ENCODE measurements around the gene TBC1D16.
"Not testable (repeated sequence)": the region's sequence is repeated elsewhere in the genome, so short reads cannot be mapped to it uniquely, and the experiment has no call there.

TBC1D16 gene

DNA sequence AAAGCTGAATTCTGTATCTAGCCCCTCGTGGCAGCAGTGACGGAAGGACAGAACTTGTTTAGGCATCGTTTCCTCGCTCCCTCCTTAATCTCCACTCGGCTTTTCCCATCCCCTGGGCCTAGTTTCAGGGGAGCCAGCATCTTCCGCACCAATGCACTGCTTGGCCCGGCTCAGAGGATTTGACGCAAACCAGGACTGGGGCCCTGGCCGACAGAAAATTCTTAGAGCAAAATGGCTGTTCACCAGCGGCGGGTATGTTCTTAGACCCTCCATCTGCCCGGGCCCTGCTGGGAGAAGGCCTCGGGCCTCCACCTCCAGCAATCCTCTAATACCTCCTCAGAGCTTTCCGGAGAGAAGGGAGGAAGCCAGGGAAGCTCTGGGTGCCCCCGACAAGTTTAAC, 54.6 kb downstream of the TBC1D16 start:
- intact Hi-C loops (cut with DNase I), result no loop called here
- peak in 3 of 10 donors; percentile 57 to 82 (median 65) for DNase-seq

DNA sequence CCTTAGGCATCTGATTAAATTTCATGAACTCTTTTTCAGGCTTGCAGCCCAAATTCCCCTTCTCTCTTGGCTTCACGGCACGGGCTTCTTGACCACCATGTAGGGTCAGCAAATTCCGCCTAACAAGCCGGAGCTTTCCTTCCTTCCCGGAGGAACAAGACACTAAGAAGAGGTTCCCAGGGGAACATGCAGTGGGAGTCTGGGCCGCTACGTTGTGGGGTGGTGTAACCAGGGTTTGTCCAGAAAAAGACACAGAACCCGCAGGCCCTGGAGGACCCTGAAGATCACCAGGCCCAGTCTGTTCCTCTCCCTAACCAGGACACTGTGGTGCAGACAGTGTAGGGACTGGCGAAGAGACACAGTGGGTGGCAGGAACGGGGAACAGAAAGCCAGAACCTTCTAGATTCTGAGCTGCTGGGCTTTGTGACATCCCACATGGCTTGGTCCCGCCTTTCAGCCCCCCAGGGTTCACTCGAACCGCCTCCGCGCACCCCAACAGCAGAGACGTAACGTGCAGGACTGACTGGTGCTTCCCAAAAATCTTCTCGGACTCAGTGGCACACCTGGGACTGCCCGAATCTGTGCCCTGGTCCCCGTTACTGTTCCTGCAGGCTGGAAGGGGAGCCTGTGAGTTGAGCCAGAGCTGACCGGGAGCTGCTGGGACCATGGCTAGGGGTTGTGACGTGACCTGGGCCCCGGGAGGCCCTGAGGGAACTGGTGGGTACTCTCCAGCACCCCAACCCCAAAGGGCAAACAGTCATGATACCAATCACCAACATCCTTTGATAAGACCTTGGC, 55.2 kb downstream of the TBC1D16 start:
- DNase-seq, result peak in 3 of 10 donors; percentile 42 to 77 (median 66)
- intact Hi-C loops (cut with DNase I), result no loop called here

- peak in 3 of 10 donors; percentile 33 to 78 (median 70) for DNase-seq
- intact Hi-C loops (cut with DNase I), result no loop called here
These were observed 55.9 kb downstream of the TBC1D16 start for GRCh38 chr17:79979816-79980215.

GRCh38 chr17:79979221-79979741, 56.4 kb downstream of the TBC1D16 start:
- intact Hi-C loops (cut with DNase I), result no loop called here
- DNase-seq, result peak in 3 of 10 donors; percentile 22 to 82 (median 72)

DNA sequence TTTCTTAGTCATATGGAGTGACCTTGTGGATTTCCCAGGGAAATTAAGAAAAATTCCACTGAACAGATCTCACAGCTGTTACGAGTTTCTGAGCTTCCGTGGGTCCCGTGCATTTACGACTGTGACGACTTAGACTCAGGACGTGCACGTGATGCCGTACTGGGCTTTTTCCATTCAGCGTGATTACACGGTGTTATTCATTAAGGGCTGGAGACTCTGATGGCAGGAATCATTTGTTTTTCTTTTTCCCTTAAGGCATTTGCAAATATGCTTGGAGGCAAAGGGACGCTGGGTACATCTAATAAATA, 57.2 kb downstream of the TBC1D16 start:
- intact Hi-C loops (cut with DNase I), result no loop called here
- peak in 1 of 10 donors; percentile 44 for DNase-seq

GRCh38 chr17:79977708-79978547, 57.7 kb downstream of the TBC1D16 start:
- intact Hi-C loops (cut with DNase I), result no loop called here
- DNase-seq, result peak in 7 of 10 donors; percentile 31 to 90 (median 52)

GRCh38 chr17:79977161-79977631, 58.5 kb downstream of the TBC1D16 start:
- peak in 3 of 10 donors; percentile 48 to 77 (median 62) for DNase-seq
- intact Hi-C loops (cut with DNase I), result no loop called here

DNA sequence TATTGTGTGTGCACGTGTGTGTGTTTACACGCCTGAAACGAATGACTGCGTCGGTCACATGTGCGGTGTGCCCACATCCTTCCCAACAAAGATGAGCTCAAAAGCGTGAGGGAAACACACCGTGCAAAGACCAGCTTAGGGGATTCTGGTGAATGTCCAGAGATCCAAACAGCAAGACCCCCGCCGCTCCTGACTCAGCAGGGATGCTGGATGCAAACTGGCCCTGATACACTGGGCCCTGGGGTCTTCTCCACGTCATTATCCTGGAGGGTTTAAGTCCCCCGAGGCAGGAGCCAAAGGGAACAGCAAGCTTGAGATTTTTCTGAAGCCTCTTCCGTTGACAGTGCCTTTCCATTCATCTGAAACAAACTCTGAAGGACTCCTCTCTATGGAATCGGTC, 59.2 kb downstream of the TBC1D16 start:
- intact Hi-C loops (cut with DNase I), result no loop called here
- DNase-seq, result peak in 3 of 10 donors; percentile 9 to 71 (median 20)

DNA sequence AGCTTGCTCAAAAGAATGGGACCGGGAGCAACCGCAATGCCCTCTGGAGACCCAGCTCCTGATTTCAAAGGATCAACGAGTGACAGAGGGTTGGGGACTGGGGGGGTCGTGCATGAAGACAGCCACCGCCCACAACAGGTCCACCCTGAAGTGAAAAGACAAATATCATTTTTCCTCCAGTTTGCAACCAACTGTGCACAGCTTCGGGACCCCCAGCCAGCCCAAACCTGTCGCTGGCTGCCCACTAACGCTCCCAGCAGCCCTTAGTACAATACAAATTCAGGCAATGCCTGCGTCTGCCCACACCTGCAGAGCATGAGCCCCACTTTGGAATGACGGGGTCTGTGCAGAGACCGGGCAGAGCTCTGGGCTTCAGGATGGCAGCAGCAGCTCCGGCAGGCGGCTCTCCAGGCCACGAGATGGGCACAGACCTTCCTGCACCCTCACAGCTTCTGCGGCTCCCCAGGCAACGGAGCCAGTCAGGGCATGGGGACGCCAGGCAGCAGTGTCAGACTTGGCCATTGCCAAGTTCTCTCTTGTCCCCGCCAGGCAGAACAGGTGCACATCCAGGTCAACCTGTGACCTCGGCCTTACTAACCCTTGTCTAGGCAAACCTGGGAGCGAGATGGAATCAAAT, 60.1 kb downstream of the TBC1D16 start:
- intact Hi-C loops (cut with DNase I), result no loop called here
- peak in 3 of 10 donors; percentile 10 to 35 (median 35) for DNase-seq

GRCh38 chr17:79974566-79975497, 60.8 kb downstream of the TBC1D16 start:
- intact Hi-C loops (cut with DNase I), result no loop called here
- peak in 4 of 10 donors; percentile 13 to 67 (median 53) for DNase-seq

DNA sequence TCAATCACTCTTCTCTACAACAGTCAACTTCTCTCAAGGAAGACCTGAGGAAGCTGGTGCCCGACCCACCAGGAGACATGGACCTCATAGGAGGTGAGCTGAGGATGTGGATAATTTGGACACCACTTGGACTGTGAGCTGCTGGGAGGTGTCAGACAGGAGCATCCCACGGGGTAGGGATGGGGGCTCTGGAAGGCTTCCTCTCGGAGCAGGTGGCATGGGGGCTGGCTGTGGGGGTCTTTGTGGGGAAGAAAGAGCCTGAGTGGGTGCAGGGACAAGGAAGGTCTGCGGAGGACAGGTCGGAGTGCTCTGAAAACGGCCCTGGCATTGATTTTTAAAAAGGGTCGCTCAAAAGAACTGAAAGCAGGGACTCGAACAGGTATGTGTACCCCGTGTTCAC, 64.0 kb downstream of the TBC1D16 start:
- peak in 3 of 10 donors; percentile 6 to 60 (median 14) for DNase-seq
- intact Hi-C loops (cut with DNase I), result loop anchor here (2.0 kb wide), 1 partner anchor 127 kb away; no protein-coding TSS in a partner anchor

GRCh38 chr17:79970576-79971068, 65.0 kb downstream of the TBC1D16 start:
- peak in 5 of 10 donors; percentile 13 to 94 (median 69) for DNase-seq
- intact Hi-C loops (cut with DNase I), result loop anchor here (2.0 kb wide), 1 partner anchor 126 kb away; no protein-coding TSS in a partner anchor

GRCh38 chr17:79969906-79970305, 65.8 kb downstream of the TBC1D16 start:
- intact Hi-C loops (cut with DNase I), result loop anchor here (2.0 kb wide), 1 partner anchor 125 kb away; no protein-coding TSS in a partner anchor
- DNase-seq, result no peak

DNA sequence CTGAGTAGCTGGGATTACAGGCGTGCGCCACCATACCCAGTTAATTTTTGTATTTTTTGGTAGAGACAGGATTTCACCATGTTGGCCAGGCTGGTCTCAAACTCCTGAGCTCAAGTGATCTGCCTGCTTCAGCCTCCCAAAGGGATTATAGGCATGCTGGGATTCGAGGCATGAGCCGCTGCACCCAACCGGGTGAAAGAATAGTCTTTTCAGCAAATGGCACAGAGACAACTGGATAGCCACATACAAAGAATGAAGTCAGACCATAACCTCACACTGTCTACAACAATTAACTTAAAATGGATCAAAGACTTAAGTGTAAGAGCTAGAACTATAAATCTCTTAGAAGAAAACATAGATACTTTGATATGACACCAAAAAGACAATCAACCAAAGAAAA, 67.6 kb downstream of the TBC1D16 start:
- no peak for DNase-seq
- intact Hi-C loops (cut with DNase I), result no loop called here

DNA sequence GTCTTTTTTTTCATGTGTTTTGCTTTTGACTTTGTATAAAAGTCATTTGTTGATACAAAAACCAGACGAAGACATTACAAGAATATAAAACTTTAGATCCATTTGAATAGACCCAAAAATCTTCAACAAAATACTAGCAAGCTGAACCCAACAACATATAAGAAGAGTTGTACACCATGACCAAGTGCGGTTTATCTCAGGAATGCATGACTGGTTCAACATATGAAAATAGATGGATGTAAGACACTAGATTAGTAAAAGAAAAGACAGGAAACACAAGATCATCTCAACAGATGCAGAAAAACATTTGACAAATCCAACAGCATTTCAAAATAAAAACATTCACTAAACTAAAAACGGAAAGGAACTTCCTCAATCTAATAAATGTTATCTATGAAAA, 69.0 kb downstream of the TBC1D16 start:
- DNase-seq, result no peak
- intact Hi-C loops (cut with DNase I), result no loop called here

DNA sequence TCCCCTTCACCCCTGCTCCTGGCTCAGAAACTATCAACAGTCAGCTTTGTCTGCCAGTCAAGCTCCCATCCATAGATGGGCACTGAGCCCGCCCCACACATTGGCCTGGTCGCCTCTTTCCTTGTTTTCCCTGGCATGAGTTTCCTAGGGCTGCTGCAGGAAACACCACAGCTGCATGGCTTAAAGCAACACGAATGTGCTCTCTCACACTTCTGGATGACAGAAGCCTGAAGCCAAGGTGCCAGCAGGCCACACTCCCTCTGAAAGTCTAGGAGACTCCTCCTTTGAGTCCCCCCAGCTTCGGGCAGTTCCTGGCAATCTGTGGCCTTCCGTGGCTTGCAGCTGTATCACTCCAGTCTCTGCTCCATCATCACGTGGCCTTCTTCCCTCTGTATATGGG, 69.9 kb downstream of the TBC1D16 start:
- intact Hi-C loops (cut with DNase I), result no loop called here
- DNase-seq, result peak in 7 of 10 donors; percentile 53 to 95 (median 70)

GRCh38 chr17:79962467-79962866, 73.2 kb downstream of the TBC1D16 start:
- intact Hi-C loops (cut with DNase I), result not testable (repeated sequence)
- peak in 1 of 10 donors; percentile 33 for DNase-seq

GRCh38 chr17:79961567-79961966, 74.1 kb downstream of the TBC1D16 start:
- DNase-seq, result peak in 2 of 10 donors; percentile 10 to 66
- intact Hi-C loops (cut with DNase I), result not testable (repeated sequence)

Measured in posterior cingulate gyrus (tissue), 11 donors.